HL-60 (cell line): ENCODE measurements around the gene SLC6A11.

ENCODE experiments used
- DNase-seq, 2 experiments: peaks; one replicate each; pipeline ENCODE4 v3.0.0-alpha.2; 2010 to 2020; ENCODE audit warnings: low read depth in 1 of 2, low spot score in 1 of 2
- H3K27ac ChIP-seq: fragments of 250-450 bp; sonication (Bioruptor Pico); replicated peaks from 2 replicates; pipeline ENCODE4 v1.5.1; 2020; ENCODE audit warnings: mild to moderate bottlenecking, moderate library complexity
- H3K27me3 ChIP-seq: fragments of 250-450 bp; sonication (Bioruptor Pico); 2 replicates; pipeline ENCODE4 v1.5.1; 2021; ENCODE audit warnings: mild to moderate bottlenecking, moderate library complexity; ENCODE audit not compliant: insufficient read depth, poor library complexity, severe bottlenecking
- H3K4me3 ChIP-seq: replicated peaks from 2 replicates; pipeline ENCODE4 v1.5.1; 2011; ENCODE audit warnings: mild to moderate bottlenecking, control low read depth, low read length; ENCODE audit not compliant: insufficient read depth
- CTCF ChIP-seq: IDR thresholded peaks from one replicate; pipeline ENCODE4 v1.5.1; 2011; ENCODE audit warnings: low read length, control low read depth, inconsistent platforms; ENCODE audit not compliant: insufficient read depth
- GABPA ChIP-seq: IDR thresholded peaks from 2 replicates; pipeline ENCODE4 v1.6.1; 2012; ENCODE audit warnings: low read depth
- POLR2AphosphoS5 ChIP-seq: IDR thresholded peaks from 2 replicates; pipeline ENCODE4 v1.6.1; 2012; ENCODE audit warnings: low read depth
- SPI1 ChIP-seq: IDR thresholded peaks from 2 replicates; pipeline ENCODE4 v1.6.1; 2012; ENCODE audit warnings: low read depth, mild to moderate bottlenecking, borderline replicate concordance
- TF ChIP-seq, protein P1 (sequence below): IDR thresholded peaks from 2 replicates; pipeline ENCODE4 v1.6.1; 2012; ENCODE audit warnings: low read depth; ENCODE audit not compliant: insufficient replicate concordance

The SLC6A11 gene

GRCh38 chr3:10804183-10804648, 11.8 kb upstream of the SLC6A11 start:
- H3K4me3 ChIP-seq: no peak overlapping the region
- H3K27me3 ChIP-seq: no peaks in the 10 kb centered on the region
- no peak for DNase-seq
- no peak for TF ChIP-seq CTCF
- no peak for TF ChIP-seq POLR2AphosphoS5
- TF ChIP-seq SPI1: no peak
- no peak for TF ChIP-seq GABPA
- no peak overlapping the region for H3K27ac ChIP-seq

DNA sequence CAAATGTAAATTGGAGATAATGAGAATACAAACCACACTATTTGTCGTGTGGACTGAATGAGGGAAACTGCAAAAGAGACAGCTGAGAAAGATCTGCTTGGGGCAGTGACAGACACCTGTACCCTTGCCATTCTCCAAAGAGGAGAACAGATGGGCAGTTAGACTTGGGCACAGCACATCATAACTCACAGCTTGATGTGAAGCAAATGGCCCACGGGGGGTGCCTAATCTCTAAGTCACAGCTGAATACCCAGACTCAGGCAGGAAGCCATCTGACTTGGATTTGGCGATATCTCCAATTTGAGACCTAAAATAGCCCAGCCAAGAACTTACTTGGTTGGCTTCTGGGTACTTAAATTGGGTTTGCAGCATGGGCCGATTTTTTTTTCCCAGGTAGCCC, 10.0 kb upstream of the SLC6A11 start:
- DNase-seq: no peak
- no peak overlapping the region for H3K27ac ChIP-seq
- no peak for TF ChIP-seq CTCF
- TF ChIP-seq POLR2AphosphoS5: no peak
- no peak for TF ChIP-seq SPI1
- no peak for TF ChIP-seq GABPA
- TF ChIP-seq, protein P1, sequence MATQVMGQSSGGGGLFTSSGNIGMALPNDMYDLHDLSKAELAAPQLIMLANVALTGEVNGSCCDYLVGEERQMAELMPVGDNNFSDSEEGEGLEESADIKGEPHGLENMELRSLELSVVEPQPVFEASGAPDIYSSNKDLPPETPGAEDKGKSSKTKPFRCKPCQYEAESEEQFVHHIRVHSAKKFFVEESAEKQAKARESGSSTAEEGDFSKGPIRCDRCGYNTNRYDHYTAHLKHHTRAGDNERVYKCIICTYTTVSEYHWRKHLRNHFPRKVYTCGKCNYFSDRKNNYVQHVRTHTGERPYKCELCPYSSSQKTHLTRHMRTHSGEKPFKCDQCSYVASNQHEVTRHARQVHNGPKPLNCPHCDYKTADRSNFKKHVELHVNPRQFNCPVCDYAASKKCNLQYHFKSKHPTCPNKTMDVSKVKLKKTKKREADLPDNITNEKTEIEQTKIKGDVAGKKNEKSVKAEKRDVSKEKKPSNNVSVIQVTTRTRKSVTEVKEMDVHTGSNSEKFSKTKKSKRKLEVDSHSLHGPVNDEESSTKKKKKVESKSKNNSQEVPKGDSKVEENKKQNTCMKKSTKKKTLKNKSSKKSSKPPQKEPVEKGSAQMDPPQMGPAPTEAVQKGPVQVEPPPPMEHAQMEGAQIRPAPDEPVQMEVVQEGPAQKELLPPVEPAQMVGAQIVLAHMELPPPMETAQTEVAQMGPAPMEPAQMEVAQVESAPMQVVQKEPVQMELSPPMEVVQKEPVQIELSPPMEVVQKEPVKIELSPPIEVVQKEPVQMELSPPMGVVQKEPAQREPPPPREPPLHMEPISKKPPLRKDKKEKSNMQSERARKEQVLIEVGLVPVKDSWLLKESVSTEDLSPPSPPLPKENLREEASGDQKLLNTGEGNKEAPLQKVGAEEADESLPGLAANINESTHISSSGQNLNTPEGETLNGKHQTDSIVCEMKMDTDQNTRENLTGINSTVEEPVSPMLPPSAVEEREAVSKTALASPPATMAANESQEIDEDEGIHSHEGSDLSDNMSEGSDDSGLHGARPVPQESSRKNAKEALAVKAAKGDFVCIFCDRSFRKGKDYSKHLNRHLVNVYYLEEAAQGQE: no peak
- H3K4me3 ChIP-seq: no peak overlapping the region
- H3K27me3 ChIP-seq: no peaks in the 10 kb centered on the region

DNA sequence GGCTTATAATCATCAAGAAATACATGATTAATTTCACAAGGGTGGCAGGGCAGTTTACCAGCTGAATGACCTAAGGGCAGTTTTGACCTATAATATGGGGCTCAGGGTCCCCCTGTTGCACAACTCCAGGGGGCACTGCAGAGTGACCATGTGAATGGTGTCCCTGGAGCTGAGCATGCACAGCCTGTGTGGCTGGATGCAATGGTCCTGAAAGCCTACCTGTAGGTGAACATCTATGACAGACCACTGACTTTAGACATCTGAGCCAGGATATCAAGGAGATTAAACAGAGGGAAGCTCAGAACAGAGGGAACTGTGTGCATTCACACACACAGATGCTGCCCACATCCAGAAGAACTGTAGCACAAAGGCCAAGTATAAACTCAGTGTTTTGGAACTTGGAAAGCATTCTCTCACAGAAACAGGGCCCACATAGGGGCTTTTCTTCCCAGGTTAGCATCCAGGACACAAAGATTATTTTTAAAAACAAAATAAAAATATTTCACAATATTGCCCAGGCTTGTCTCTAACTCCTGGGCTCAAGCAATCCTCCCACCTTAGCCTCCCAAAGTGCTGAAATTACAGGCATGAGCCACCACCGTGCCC, 7.8 kb upstream of the SLC6A11 start:
- no peak for TF ChIP-seq SPI1
- no peak for TF ChIP-seq GABPA
- TF ChIP-seq POLR2AphosphoS5: no peak
- TF ChIP-seq, protein P1: no peak
- no peak for TF ChIP-seq CTCF
- no peaks in the 10 kb centered on the region for H3K27me3 ChIP-seq
- no peak for DNase-seq

DNA sequence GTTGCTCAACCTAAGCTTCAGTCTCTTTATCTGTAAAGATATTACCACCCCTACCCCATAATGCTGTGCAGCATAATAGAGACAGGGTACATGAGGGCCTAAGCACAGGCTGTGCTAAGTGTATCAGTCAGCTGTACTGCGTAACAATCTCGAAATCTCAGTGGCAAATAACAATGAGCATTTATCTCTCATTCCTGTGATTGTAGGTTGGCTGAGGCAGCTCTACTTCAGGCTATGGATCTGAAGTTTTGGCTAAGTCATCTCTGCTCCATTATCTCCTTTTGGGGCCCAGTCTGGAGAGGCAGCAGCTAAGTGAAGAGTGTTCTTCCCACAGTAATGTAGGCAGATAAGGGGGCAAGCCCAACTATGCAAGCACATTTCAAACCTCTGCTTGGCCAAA, 7.1 kb upstream of the SLC6A11 start:
- DNase-seq: no peak
- Histone ChIP-seq H3K27me3 (no peaks in the 10 kb centered on the region), H3K4me3 (no peak overlapping the region), H3K27ac (no peak overlapping the region)
- TF ChIP-seq SPI1 (no peak), CTCF (no peak), GABPA (no peak), POLR2AphosphoS5 (no peak)
- TF ChIP-seq, protein P1: no peak

More for the DNA sequence above, 7.8 kb upstream of the SLC6A11 start:
- no peak overlapping the region for H3K27ac ChIP-seq
- no peak overlapping the region for H3K4me3 ChIP-seq
